H9 (cell line): ENCODE results near the gene TRAF6. TPM values are rescaled to one million over a fixed set of nuclear protein-coding genes. Genes with fewer than 3 reads are reported as not detected.

Experiments
- DNase-seq: peaks from one replicate; pipeline ENCODE4 v3.0.0-alpha.2; 2017
- H2AFZ ChIP-seq: one replicate; pipeline ENCODE4 v1.6.1; 2013; ENCODE audit warnings: mild to moderate bottlenecking, low read length, control low read depth, moderate library complexity
- H2AK5ac ChIP-seq: 2 replicates; pipeline ENCODE4 v1.6.1; 2013; ENCODE audit warnings: low read length, control low read depth, mixed read lengths; ENCODE audit not compliant: insufficient read length
- H2BK120ac ChIP-seq: one replicate; pipeline ENCODE4 v1.6.1; 2013; ENCODE audit warnings: low read depth, mild to moderate bottlenecking, low read length, control low read depth, inconsistent platforms; ENCODE audit not compliant: poor library complexity, severe bottlenecking
- H2BK12ac ChIP-seq: 2 replicates; pipeline ENCODE4 v1.6.1; 2013; ENCODE audit warnings: low read length, control low read depth, mixed read lengths, low read depth; ENCODE audit not compliant: insufficient read length
- H2BK15ac ChIP-seq: 2 replicates; pipeline ENCODE4 v1.6.1; 2013; ENCODE audit warnings: low read depth, low read length, control low read depth
- H2BK20ac ChIP-seq: one replicate; pipeline ENCODE4 v1.6.1; 2013; ENCODE audit warnings: low read depth, mild to moderate bottlenecking, low read length, control low read depth, inconsistent platforms; ENCODE audit not compliant: poor library complexity, severe bottlenecking
- H2BK5ac ChIP-seq: 2 replicates; pipeline ENCODE4 v1.6.1; 2013; ENCODE audit warnings: low read length, control low read depth, mixed read lengths; ENCODE audit not compliant: insufficient read length
- H3K14ac ChIP-seq: 2 replicates; pipeline ENCODE4 v1.6.1; 2013; ENCODE audit warnings: low read length, control low read depth; ENCODE audit not compliant: insufficient read depth
- H3K18ac ChIP-seq: 2 replicates; pipeline ENCODE4 v1.6.1; 2013; ENCODE audit warnings: low read depth, mild to moderate bottlenecking, mixed read lengths, low read length, control low read depth; ENCODE audit not compliant: insufficient read length
- H3K23ac ChIP-seq: 2 replicates; pipeline ENCODE4 v1.6.1; 2013; ENCODE audit warnings: low read length, control low read depth, mixed read lengths, low read depth; ENCODE audit not compliant: insufficient read length
- H3K23me2 ChIP-seq: 2 replicates; pipeline ENCODE4 v1.6.1; 2013; ENCODE audit warnings: low read depth, mild to moderate bottlenecking, mixed read lengths, low read length, control low read depth; ENCODE audit not compliant: insufficient read length, poor library complexity, severe bottlenecking
- H3K27ac ChIP-seq: 2 replicates; pipeline ENCODE4 v1.5.1; 2013; ENCODE audit warnings: low read length, control low read depth, mixed read lengths, low read depth; ENCODE audit not compliant: insufficient read length
- H3K27me3 ChIP-seq: 2 replicates; pipeline ENCODE4 v1.6.1; 2013; ENCODE audit warnings: low read length, control low read depth, inconsistent platforms; ENCODE audit not compliant: insufficient read depth
- H3K4ac ChIP-seq: 2 replicates; pipeline ENCODE4 v1.6.1; 2013; ENCODE audit warnings: low read depth, mild to moderate bottlenecking, control low read depth, inconsistent platforms, low read length, moderate library complexity
- H3K4me1 ChIP-seq: 2 replicates; pipeline ENCODE4 v1.6.1; 2013; ENCODE audit warnings: low read length, control low read depth, inconsistent platforms; ENCODE audit not compliant: insufficient read depth
- H3K4me2 ChIP-seq: 2 replicates; pipeline ENCODE4 v1.6.1; 2013; ENCODE audit warnings: low read length, control low read depth, mixed read lengths; ENCODE audit not compliant: insufficient read length, insufficient read depth
- H3K56ac ChIP-seq: 2 replicates; pipeline ENCODE4 v1.6.1; 2013; ENCODE audit warnings: low read depth, mild to moderate bottlenecking, mixed read lengths, low read length, control low read depth; ENCODE audit not compliant: insufficient read length
- H3K79me1 ChIP-seq: 2 replicates; pipeline ENCODE4 v1.6.1; 2013; ENCODE audit warnings: low read depth, mild to moderate bottlenecking, moderate library complexity, low read length, control low read depth, inconsistent platforms; ENCODE audit not compliant: insufficient read depth, poor library complexity, severe bottlenecking
- H3K79me2 ChIP-seq: 2 replicates; pipeline ENCODE4 v1.6.1; 2013; ENCODE audit warnings: low read length, control low read depth, inconsistent platforms; ENCODE audit not compliant: insufficient read depth
- H3K9ac ChIP-seq: 2 replicates; pipeline ENCODE4 v1.6.1; 2013; ENCODE audit warnings: low read length, control low read depth, mixed read lengths; ENCODE audit not compliant: insufficient read length; ENCODE audit errors: extremely low read depth
- H3K9me3 ChIP-seq: one replicate; pipeline ENCODE4 v1.6.1; 2013; ENCODE audit warnings: low read depth, low read length, inconsistent platforms; ENCODE audit not compliant: control insufficient read depth
- H3T11ph ChIP-seq: one replicate; pipeline ENCODE4 v1.6.1; 2013; ENCODE audit warnings: mild to moderate bottlenecking, low read length, control low read depth, inconsistent platforms
- H4K20me1 ChIP-seq: one replicate; pipeline ENCODE4 v1.6.1; 2013; ENCODE audit not compliant: control insufficient read depth, insufficient read length, insufficient read depth
- H4K5ac ChIP-seq: 2 replicates; pipeline ENCODE4 v1.6.1; 2013; ENCODE audit warnings: low read depth, mild to moderate bottlenecking, mixed read lengths, low read length, control low read depth; ENCODE audit not compliant: insufficient read length
- H4K8ac ChIP-seq: replicated peaks from 2 replicates; pipeline ENCODE4 v1.6.1; 2013; ENCODE audit warnings: low read length, control low read depth, mixed read lengths, low read depth; ENCODE audit not compliant: insufficient read length
- H4K91ac ChIP-seq: 2 replicates; pipeline ENCODE4 v1.6.1; 2013; ENCODE audit warnings: low read depth, mild to moderate bottlenecking, moderate library complexity, mixed read lengths, low read length, control low read depth; ENCODE audit not compliant: insufficient read length
- H3K27ac Mint-ChIP-seq, 3 experiments: 2 replicates in 2 of 3; 3 replicates in 1 of 3; pipeline ENCODE4 v1.8.0; 2020 to 2021; ENCODE audit warnings: mixed read lengths in 3 of 3, mild to moderate bottlenecking in 1 of 3, moderate library complexity in 1 of 3
- H3K27me3 Mint-ChIP-seq: 2 replicates; pipeline ENCODE4 v1.8.0; 2021; ENCODE audit warnings: low read depth, mild to moderate bottlenecking, moderate library complexity, mixed read lengths
- H3K36me3 Mint-ChIP-seq, 3 experiments: 2 replicates in 2 of 3; 3 replicates in 1 of 3; pipeline ENCODE4 v1.8.0; 2020 to 2021; ENCODE audit warnings: low read depth in 3 of 3, mixed read lengths in 3 of 3; ENCODE audit not compliant: insufficient read depth in 1 of 3
- H3K4me1 Mint-ChIP-seq, 2 experiments: 2 replicates each; pipeline ENCODE4 v1.8.0; 2020; ENCODE audit warnings: mixed read lengths in 2 of 2
- H3K4me3 Mint-ChIP-seq, 2 experiments: 2 replicates in 1 of 2; 3 replicates in 1 of 2; pipeline ENCODE4 v1.8.0; 2020 to 2021; ENCODE audit warnings: mild to moderate bottlenecking in 2 of 2, mixed read lengths in 2 of 2, moderate library complexity in 1 of 2
- H3K9me3 Mint-ChIP-seq, 2 experiments: 2 replicates in 1 of 2; 3 replicates in 1 of 2; pipeline ENCODE4 v1.8.0; 2020; ENCODE audit warnings: mild to moderate bottlenecking in 2 of 2, mixed read lengths in 2 of 2, moderate library complexity in 1 of 2
- WGBS: extraction: QIAGEN DNeasy Blood & Tissue Kit; methylation state at CpG from one replicate; pipeline ENCODE4 v1.1.7; 2013; ENCODE audit warnings: missing lambda C conversion rate, low lambda C conversion rate, mixed read lengths; ENCODE audit not compliant: insufficient read length; ENCODE audit errors: extremely low coverage; 5-methylcytosine and 5-hydroxymethylcytosine counted together
- total RNA-seq: library from RNA; stranded (reverse); gene quantifications from 2 replicates; pipeline ENCODE4 v1.2.1, GENCODE V29; 2021
- TF ChIP-seq, protein P1 (sequence below): fragments of 200-600 bp; sonication (generic); conservative IDR thresholded peaks from 3 replicates; pipeline ENCODE4 v1.8.0; 2021; ENCODE audit warnings: antibody characterized with exemption, mild to moderate bottlenecking

Gene TRAF6
- total RNA-seq, 1 experiment from 2014 or later: 9.9 TPM

DNA sequence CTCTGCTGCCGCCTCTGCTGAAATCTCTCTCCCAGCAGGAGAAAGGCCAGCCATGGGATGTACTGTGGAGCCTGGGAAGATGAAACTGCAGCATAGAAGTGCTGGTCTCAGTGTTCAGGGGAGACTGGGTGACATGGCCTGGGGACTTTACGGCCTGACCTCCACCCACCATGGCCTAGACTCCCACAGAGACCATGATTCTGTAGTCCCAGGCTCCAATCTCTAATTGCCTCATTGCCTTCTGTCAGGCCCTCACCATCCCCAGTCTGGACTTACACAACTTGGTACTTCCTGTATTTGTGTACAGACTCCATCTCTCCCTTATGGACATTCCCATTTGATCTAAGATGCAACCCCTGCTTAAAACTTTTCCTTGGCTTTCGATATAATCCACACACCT lies 43.1 kb downstream of the TRAF6 start:
- no peak overlapping the region for H2AFZ ChIP-seq
- no peaks in the 10 kb centered on the region for H3K4me1 ChIP-seq
- H4K8ac ChIP-seq: no peak overlapping the region
- Mint-ChIP-seq H3K27ac (peak overlapping the region in 1 of 3 experiments; percentile 20; a peak in 1 of 7 replicates), H3K36me3 (no peaks in the 10 kb centered on the region), H3K27me3 (no peaks in the 10 kb centered on the region; the same call in 1 of the 2 replicates), H3K4me3 (no peak overlapping the region), H3K4me1 (peaks cover 9 to 13% of the 10 kb centered on the region in 2 experiments), H3K9me3 (no peaks in the 10 kb centered on the region)
- no peak for DNase-seq
- H3K9ac ChIP-seq: no peak overlapping the region
- no peak overlapping the region for H3T11ph ChIP-seq
- H3K4me2 ChIP-seq: no peak overlapping the region
- H2BK120ac ChIP-seq: no peak overlapping the region
- no peak overlapping the region for H3K14ac ChIP-seq
- H3K27me3 ChIP-seq: no peaks in the 10 kb centered on the region
- no peak overlapping the region for H3K23ac ChIP-seq
- no peaks in the 10 kb centered on the region for H3K79me1 ChIP-seq
- no peak overlapping the region for H3K4ac ChIP-seq
- H4K5ac ChIP-seq: no peak overlapping the region
- no peak overlapping the region for H2BK12ac ChIP-seq
- H2BK15ac ChIP-seq: no peak overlapping the region
- no peak overlapping the region for H2AK5ac ChIP-seq
- H3K23me2 ChIP-seq: no peaks in the 10 kb centered on the region
- no peaks in the 10 kb centered on the region for H3K9me3 ChIP-seq
- no peak overlapping the region for H2BK5ac ChIP-seq
- H4K91ac ChIP-seq: no peak overlapping the region
- H2BK20ac ChIP-seq: no peak overlapping the region
- H4K20me1 ChIP-seq: no peaks in the 10 kb centered on the region
- WGBS: no CpG with 5 or more reads among the region's 3 CpGs
- TF ChIP-seq, protein P1, sequence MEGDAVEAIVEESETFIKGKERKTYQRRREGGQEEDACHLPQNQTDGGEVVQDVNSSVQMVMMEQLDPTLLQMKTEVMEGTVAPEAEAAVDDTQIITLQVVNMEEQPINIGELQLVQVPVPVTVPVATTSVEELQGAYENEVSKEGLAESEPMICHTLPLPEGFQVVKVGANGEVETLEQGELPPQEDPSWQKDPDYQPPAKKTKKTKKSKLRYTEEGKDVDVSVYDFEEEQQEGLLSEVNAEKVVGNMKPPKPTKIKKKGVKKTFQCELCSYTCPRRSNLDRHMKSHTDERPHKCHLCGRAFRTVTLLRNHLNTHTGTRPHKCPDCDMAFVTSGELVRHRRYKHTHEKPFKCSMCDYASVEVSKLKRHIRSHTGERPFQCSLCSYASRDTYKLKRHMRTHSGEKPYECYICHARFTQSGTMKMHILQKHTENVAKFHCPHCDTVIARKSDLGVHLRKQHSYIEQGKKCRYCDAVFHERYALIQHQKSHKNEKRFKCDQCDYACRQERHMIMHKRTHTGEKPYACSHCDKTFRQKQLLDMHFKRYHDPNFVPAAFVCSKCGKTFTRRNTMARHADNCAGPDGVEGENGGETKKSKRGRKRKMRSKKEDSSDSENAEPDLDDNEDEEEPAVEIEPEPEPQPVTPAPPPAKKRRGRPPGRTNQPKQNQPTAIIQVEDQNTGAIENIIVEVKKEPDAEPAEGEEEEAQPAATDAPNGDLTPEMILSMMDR: no peak
- H3K27ac ChIP-seq: no peak overlapping the region
- H3K18ac ChIP-seq: no peak overlapping the region
- no peak overlapping the region for H3K56ac ChIP-seq
- H3K79me2 ChIP-seq: no peaks in the 10 kb centered on the region
